Stimulated activated CD8-positive, alpha-beta memory T cell treated with anti-CD3 and anti-CD28 coated beads, Interleukin-7, amount 100 ng/mL, for 4 hours (primary cell): Measurements from ENCODE around the gene CALD1.

ENCODE experiments used
- DNase-seq, 2 donors: peaks; one replicate each; pipeline ENCODE4 v3.0.0-alpha.2; 2020; ENCODE audit warnings: low read depth in 2 of 2

Gene CALD1

GRCh38 chr7:135001390-135002165 lies 222.1 kb downstream of the CALD1 start:
- DNase-seq = no peak

- no peak for DNase-seq
These were observed 232.8 kb downstream of the CALD1 start for GRCh38 chr7:135012229-135012628.
